ENCODE data around the gene BRSK2.

The BRSK2 gene

DNA sequence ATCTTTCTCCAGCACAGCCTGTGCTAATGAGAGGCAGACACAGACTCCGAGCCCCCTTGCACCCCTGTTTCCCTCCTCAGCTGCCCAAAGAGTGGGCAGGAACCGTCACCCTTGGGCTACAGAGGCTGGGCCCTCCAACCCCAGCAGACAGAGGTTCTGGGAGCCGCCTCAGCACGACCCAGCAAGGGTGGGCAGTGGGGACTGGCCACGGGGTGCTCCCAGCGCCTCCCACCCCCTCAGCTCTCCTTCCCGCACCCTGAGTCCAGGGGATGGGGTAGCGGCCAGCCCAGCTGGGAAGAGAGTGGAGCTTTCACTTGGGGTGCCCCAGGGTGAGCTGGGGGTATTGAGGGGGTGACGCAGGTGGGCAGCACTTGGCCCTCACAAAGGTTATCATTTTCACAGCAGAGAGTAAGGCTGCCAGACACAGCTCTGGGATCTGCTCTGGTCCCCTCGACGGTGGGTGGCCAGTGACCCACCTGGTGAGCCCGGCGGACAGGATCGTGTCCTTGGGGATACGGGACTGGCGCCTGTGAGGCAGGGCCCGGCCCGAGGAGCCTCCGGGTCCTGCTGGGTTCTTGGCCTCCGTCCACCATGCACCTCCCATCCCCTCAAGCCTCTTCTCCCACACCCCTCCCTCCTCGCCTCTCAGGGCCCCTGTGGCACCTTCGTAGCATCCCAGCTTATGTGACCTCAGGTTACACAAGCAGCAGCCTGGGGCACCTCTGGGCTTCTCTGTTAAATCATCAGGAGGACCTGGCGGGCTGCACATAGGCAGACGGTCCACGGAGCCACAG is 14.4 kb upstream of the BRSK2 start:
- Histone ChIP-seq H3K4me1 (ENCODE audit: control insufficient read depth in 2 of 2, insufficient read depth in 2 of 2, low read length in 2 of 2) (no peaks in the 10 kb centered on the region), H3K9ac (ENCODE audit: low read depth in 1 of 2, low read length in 2 of 2) (no peak overlapping the region), H3K27me3 (ENCODE audit: control insufficient read depth in 2 of 2, insufficient read depth in 2 of 2, low read length in 2 of 2) (no peaks in the 10 kb centered on the region), H3K9me3 (ENCODE audit: control insufficient read depth in 2 of 2, low read length in 2 of 2) (no peaks in the 10 kb centered on the region), H3K4me3 (ENCODE audit: low read length in 2 of 2) (no peak overlapping the region), H3K36me3 (ENCODE audit: control insufficient read depth in 2 of 2, insufficient read depth in 2 of 2, low read length in 2 of 2) (no peaks in the 10 kb centered on the region), H3K27ac (ENCODE audit: low read depth in 2 of 2, low read length in 2 of 2) (no peak overlapping the region)

DNA sequence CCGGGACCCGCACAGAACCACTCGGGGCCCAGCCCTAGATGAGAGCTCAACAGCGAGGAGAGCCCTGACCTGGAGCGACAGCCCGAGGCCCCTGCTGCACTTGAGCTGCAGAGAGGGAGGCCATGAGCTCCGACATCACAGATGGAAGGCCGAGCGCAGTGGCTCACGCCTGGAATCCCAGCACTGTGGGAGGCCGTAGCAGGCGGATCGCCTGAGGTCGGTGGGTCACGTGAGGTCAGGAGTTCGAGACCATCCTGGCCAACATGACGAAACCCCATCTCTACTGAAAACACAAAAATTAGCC is 13.8 kb upstream of the BRSK2 start:
- H3K4me1 ChIP-seq (ENCODE audit: control insufficient read depth in 2 of 2, insufficient read depth in 2 of 2, low read length in 2 of 2): no peaks in the 10 kb centered on the region
- H3K4me3 ChIP-seq (ENCODE audit: low read length in 2 of 2): no peak overlapping the region

DNA sequence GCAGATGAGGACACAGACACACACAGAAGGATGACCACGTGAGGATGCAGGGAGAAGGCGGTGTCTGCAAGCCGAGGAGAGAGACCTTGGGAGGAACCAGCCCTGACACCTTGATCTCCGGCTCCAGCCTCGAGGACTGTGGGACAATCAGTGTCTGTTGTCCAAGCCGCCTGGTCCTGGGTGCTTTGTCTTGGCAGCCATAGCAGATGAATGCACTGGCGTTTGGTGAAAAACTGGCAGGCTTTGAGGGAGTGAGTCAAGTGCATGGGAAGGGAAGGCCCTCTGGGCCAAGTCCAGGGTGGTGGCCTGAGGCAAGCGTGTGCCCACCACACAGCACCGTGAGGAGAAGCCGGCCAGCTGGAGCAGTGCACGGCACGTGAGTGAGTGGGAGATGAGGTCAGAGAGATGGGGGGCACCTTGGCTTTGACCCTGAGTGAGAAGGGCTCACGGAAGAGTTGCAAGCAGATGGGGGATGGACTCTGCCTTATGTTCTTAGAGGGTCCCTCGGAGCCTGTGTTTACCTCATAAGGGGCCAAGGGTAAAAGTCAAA is 12.4 kb upstream of the BRSK2 start:
- H3K9ac ChIP-seq (ENCODE audit: low read depth in 1 of 2, low read length in 2 of 2): no peak overlapping the region
- H3K27me3 ChIP-seq (ENCODE audit: control insufficient read depth in 2 of 2, insufficient read depth in 2 of 2, low read length in 2 of 2): peaks cover 0 to 2% of the 10 kb centered on the region in 2 donors
- H3K27ac ChIP-seq (ENCODE audit: low read depth in 2 of 2, low read length in 2 of 2): no peak overlapping the region
- H3K4me3 ChIP-seq (ENCODE audit: low read length in 2 of 2): no peak overlapping the region
- no peaks in the 10 kb centered on the region for H3K9me3 ChIP-seq (ENCODE audit: control insufficient read depth in 2 of 2, low read length in 2 of 2)
- no peaks in the 10 kb centered on the region for H3K36me3 ChIP-seq (ENCODE audit: control insufficient read depth in 2 of 2, insufficient read depth in 2 of 2, low read length in 2 of 2)
- no peaks in the 10 kb centered on the region for H3K4me1 ChIP-seq (ENCODE audit: control insufficient read depth in 2 of 2, insufficient read depth in 2 of 2, low read length in 2 of 2)

More for the DNA sequence above, 13.8 kb upstream of the BRSK2 start:
- Histone ChIP-seq H3K9ac (ENCODE audit: low read depth in 1 of 2, low read length in 2 of 2) (no peak overlapping the region), H3K27me3 (ENCODE audit: control insufficient read depth in 2 of 2, insufficient read depth in 2 of 2, low read length in 2 of 2) (no peaks in the 10 kb centered on the region), H3K27ac (ENCODE audit: low read depth in 2 of 2, low read length in 2 of 2) (no peak overlapping the region), H3K36me3 (ENCODE audit: control insufficient read depth in 2 of 2, insufficient read depth in 2 of 2, low read length in 2 of 2) (no peaks in the 10 kb centered on the region), H3K9me3 (ENCODE audit: control insufficient read depth in 2 of 2, low read length in 2 of 2) (no peaks in the 10 kb centered on the region)

DNA sequence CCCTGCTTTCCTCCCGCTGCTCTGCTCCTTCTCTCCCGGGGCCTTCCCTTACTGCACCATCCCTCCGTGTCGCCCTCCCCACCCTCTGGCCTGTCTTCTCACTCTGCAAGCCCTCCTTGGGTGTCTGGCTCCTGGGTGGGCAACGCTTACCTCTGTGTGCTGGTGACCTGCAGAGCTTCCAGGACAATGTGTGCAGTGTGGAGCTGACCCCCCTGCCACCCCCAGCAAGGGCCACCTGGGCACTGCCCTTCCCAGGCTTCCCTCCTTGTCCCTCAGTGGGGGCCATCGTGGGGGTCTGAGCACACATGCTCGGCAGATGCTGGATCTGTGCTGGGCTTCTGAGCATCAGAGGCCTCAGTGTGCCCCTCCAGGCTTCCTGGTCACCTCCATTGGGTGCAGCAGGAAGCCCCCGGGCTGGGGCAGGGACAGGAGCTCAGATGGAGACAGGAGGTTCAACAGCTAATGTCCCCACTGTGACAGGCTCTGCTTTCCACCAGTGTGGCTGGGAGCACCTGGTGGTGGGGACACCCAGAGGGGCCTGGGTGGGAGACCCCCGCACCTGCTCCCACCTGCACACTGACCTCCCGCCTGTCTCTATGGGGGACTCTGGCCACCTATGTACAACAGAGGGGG is 7.8 kb upstream of the BRSK2 start:
- no peaks in the 10 kb centered on the region for H3K36me3 ChIP-seq (ENCODE audit: control insufficient read depth in 2 of 2, insufficient read depth in 2 of 2, low read length in 2 of 2)
- H3K27ac ChIP-seq (ENCODE audit: low read depth in 2 of 2, low read length in 2 of 2): no peak overlapping the region
- H3K4me3 ChIP-seq (ENCODE audit: low read length in 2 of 2): no peak overlapping the region
- no peaks in the 10 kb centered on the region for H3K9me3 ChIP-seq (ENCODE audit: control insufficient read depth in 2 of 2, low read length in 2 of 2)
- H3K9ac ChIP-seq (ENCODE audit: low read depth in 1 of 2, low read length in 2 of 2): no peak overlapping the region
- H3K27me3 ChIP-seq (ENCODE audit: control insufficient read depth in 2 of 2, insufficient read depth in 2 of 2, low read length in 2 of 2): peaks cover 0 to 5% of the 10 kb centered on the region in 2 donors
- peaks cover 0 to 2% of the 10 kb centered on the region in 2 donors for H3K4me1 ChIP-seq (ENCODE audit: control insufficient read depth in 2 of 2, insufficient read depth in 2 of 2, low read length in 2 of 2)

DNA sequence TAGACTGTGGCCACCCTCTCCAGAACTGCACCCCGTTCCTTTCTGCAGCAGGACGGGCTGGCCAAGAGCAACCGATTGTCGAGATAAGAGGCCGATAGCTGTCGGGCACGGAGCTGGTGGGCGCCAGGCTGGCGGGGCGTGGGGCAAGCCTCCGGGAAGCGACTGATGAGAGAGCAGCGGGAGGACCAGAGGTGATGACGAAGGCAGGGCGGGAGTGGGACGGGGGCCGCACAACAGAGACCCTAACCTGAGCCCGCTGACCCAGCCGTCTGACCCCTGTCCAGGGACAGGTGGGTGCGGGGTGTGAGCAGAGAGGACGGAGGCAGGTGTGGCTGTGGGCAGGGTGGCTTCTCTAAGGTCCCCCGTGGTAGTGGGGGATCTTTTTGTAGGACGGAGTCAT is 7.3 kb upstream of the BRSK2 start:
- H3K36me3 ChIP-seq (ENCODE audit: control insufficient read depth in 2 of 2, insufficient read depth in 2 of 2, low read length in 2 of 2): no peaks in the 10 kb centered on the region
- peaks cover 0 to 5% of the 10 kb centered on the region in 2 donors for H3K27me3 ChIP-seq (ENCODE audit: control insufficient read depth in 2 of 2, insufficient read depth in 2 of 2, low read length in 2 of 2)
- peaks cover 0 to 2% of the 10 kb centered on the region in 2 donors for H3K4me1 ChIP-seq (ENCODE audit: control insufficient read depth in 2 of 2, insufficient read depth in 2 of 2, low read length in 2 of 2)
- peak overlapping the region in 1 of 2 donors; percentile 54 for H3K4me3 ChIP-seq (ENCODE audit: low read length in 2 of 2)
- peak overlapping the region in 1 of 2 donors; percentile 80 for H3K27ac ChIP-seq (ENCODE audit: low read depth in 2 of 2, low read length in 2 of 2)
- no peaks in the 10 kb centered on the region for H3K9me3 ChIP-seq (ENCODE audit: control insufficient read depth in 2 of 2, low read length in 2 of 2)
- no peak overlapping the region for H3K9ac ChIP-seq (ENCODE audit: low read depth in 1 of 2, low read length in 2 of 2)

DNA sequence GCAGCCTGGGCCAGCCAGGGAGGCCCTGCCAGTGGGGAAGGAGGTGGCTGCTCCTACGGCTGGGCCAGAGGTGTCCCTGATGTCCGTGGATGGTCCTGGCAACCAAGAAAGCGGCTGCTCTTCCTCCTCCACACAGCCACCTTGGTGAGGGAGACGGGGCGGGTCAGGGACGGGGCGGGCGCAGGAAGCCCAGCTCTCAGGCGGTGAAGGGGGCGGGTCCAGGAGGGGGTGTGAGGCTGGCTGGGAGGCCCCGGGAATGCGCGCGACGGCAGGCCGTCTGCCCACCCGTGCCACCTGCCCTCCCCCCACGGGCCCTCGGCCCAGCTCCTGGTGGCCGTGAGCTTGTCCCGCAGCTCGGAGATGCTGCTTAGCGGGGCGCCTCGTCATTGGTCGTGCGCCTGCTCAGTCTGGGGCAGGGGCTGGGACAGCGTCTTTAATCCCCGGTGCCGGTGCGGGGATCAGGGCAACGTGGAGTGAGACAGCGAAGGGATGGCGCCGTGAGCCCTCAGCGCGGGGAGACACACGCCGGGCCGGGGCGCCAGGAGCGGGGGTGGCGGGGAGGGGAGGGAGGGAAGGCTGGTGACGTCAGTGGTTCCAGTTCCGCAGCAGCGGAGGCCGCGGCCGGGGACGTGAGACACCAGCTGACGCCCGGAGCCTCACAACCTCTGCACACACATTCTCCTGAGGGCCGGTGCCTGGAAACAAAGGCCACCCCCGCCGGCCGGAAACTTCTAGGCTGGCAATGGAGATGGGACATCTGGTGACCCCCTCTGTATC is 6.7 kb upstream of the BRSK2 start:
- Histone ChIP-seq H3K9ac (ENCODE audit: low read depth in 1 of 2, low read length in 2 of 2) (peak overlapping the region; percentile 60 to 63), H3K4me1 (ENCODE audit: control insufficient read depth in 2 of 2, insufficient read depth in 2 of 2, low read length in 2 of 2) (peaks cover 0 to 2% of the 10 kb centered on the region in 2 donors), H3K36me3 (ENCODE audit: control insufficient read depth in 2 of 2, insufficient read depth in 2 of 2, low read length in 2 of 2) (no peaks in the 10 kb centered on the region), H3K27ac (ENCODE audit: low read depth in 2 of 2, low read length in 2 of 2) (peak overlapping the region; percentile 60 to 80), H3K27me3 (ENCODE audit: control insufficient read depth in 2 of 2, insufficient read depth in 2 of 2, low read length in 2 of 2) (peaks cover 0 to 5% of the 10 kb centered on the region in 2 donors), H3K4me3 (ENCODE audit: low read length in 2 of 2) (peak overlapping the region; percentile 54 to 67), H3K9me3 (ENCODE audit: control insufficient read depth in 2 of 2, low read length in 2 of 2) (no peaks in the 10 kb centered on the region)

DNA sequence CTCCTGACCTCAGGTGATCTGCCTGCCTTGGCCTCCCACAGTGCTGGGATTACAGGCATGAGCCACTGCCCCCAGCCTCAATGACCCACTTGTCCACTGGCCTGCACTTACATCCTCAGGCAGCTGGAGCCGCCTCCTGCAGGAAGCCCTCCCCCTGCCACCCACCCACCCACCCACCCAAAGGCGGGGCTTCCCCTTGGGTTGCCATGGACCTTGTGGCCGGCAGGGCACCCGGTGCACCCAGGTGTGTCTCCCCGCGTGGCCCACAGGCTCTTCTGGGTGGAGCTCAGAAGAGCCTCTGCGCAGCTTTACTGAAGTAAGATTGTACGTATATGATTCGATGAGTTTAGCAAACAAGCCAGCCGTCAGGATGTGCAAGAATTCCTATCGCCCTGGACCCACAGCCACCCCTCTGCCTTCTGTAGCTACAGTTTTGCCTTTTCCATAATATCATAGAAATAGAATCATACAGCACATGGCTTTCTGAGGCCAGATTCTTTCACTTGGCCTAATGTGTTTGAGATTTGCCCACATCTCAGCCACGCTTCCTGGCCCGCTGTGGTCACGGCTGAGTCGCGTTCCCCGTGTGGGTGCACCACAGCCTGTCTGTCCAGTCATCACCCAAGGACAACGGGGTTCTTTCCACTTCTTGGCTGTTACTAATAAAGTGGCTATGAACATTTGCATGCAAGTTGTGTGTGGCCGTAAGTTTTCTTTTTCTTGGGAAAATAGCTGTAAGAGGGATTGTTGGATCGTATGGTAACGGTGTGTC is 5.3 kb upstream of the BRSK2 start:
- H3K9me3 ChIP-seq (ENCODE audit: control insufficient read depth in 2 of 2, low read length in 2 of 2): no peaks in the 10 kb centered on the region
- no peak overlapping the region for H3K9ac ChIP-seq (ENCODE audit: low read depth in 1 of 2, low read length in 2 of 2)
- peaks cover 2 to 7% of the 10 kb centered on the region in 2 donors for H3K4me1 ChIP-seq (ENCODE audit: control insufficient read depth in 2 of 2, insufficient read depth in 2 of 2, low read length in 2 of 2)
- no peak overlapping the region for H3K4me3 ChIP-seq (ENCODE audit: low read length in 2 of 2)
- H3K27me3 ChIP-seq (ENCODE audit: control insufficient read depth in 2 of 2, insufficient read depth in 2 of 2, low read length in 2 of 2): peaks cover 8 to 10% of the 10 kb centered on the region in 2 donors
- H3K27ac ChIP-seq (ENCODE audit: low read depth in 2 of 2, low read length in 2 of 2): no peak overlapping the region
- no peaks in the 10 kb centered on the region for H3K36me3 ChIP-seq (ENCODE audit: control insufficient read depth in 2 of 2, insufficient read depth in 2 of 2, low read length in 2 of 2)

DNA sequence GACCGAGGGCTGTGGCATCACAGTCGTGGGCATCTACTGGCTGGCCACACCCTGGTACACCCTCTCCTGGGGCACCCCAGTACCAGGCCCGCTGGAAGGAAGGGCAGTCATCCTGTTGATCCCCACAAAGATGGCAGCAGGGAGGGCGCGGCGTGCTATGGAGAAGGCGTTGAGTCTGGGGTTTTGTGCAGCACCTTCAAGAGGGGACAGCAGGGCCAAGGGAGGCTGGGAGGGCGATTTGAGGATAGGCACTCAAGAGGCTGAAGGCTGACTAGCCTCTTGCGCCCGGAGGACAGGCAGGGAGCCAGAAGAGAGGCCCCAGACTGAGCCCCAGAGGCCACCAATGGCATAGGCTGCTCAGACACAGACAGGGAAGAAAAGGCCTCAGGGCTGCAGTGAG is 2.2 kb upstream of the BRSK2 start:
- H3K27ac ChIP-seq (ENCODE audit: low read depth in 2 of 2, low read length in 2 of 2): no peak overlapping the region
- H3K9ac ChIP-seq (ENCODE audit: low read depth in 1 of 2, low read length in 2 of 2): no peak overlapping the region
- no peaks in the 10 kb centered on the region for H3K9me3 ChIP-seq (ENCODE audit: control insufficient read depth in 2 of 2, low read length in 2 of 2)
- H3K36me3 ChIP-seq (ENCODE audit: control insufficient read depth in 2 of 2, insufficient read depth in 2 of 2, low read length in 2 of 2): no peaks in the 10 kb centered on the region
- H3K4me3 ChIP-seq (ENCODE audit: low read length in 2 of 2): no peak overlapping the region
- H3K27me3 ChIP-seq (ENCODE audit: control insufficient read depth in 2 of 2, insufficient read depth in 2 of 2, low read length in 2 of 2): peaks cover 21 to 29% of the 10 kb centered on the region in 2 donors
- peaks cover 2 to 7% of the 10 kb centered on the region in 2 donors for H3K4me1 ChIP-seq (ENCODE audit: control insufficient read depth in 2 of 2, insufficient read depth in 2 of 2, low read length in 2 of 2)

DNA sequence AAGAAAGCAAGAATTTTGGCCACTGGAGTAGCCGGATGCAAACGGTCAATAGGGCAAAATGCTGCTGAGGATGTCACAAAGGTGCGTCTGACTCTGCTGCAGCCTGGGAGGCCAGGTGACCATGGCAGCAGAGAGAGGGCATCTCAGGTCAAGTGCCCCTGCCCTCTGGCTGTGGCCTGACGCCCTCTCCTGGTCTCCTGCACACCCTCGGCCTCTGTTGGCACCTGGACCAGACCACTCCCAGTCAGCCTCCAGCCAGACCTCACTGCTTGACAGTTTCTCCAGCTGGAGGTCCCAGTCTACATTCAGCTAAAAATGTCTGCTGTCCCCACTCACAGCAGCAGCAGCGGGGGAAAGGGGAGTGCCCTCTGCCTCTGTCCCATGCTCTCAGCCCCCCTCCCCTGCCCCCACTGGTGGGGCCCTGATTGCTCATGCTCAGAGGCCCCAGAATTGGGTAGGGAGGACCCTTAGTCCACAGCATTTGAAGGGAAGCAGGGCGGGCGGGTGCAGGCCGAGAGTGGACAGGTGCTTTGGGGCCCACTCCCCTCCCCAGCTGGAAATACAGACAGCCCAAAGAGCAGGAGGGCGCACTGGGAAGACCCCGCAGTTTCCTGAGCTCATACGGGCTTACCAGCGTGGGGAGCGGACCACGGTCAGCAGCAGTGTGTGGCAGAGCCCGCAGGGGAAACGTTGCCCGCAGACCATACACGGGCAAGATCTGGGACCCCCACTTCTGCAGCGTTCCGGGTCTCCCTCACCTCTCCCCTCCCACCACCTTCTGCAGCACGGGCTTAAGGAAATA is 1.6 kb upstream of the BRSK2 start:
- no peaks in the 10 kb centered on the region for H3K9me3 ChIP-seq (ENCODE audit: control insufficient read depth in 2 of 2, low read length in 2 of 2)
- no peaks in the 10 kb centered on the region for H3K36me3 ChIP-seq (ENCODE audit: control insufficient read depth in 2 of 2, insufficient read depth in 2 of 2, low read length in 2 of 2)
- H3K4me1 ChIP-seq (ENCODE audit: control insufficient read depth in 2 of 2, insufficient read depth in 2 of 2, low read length in 2 of 2): peaks cover 2 to 7% of the 10 kb centered on the region in 2 donors
- no peak overlapping the region for H3K9ac ChIP-seq (ENCODE audit: low read depth in 1 of 2, low read length in 2 of 2)
- no peak overlapping the region for H3K27ac ChIP-seq (ENCODE audit: low read depth in 2 of 2, low read length in 2 of 2)
- H3K4me3 ChIP-seq (ENCODE audit: low read length in 2 of 2): no peak overlapping the region
- H3K27me3 ChIP-seq (ENCODE audit: control insufficient read depth in 2 of 2, insufficient read depth in 2 of 2, low read length in 2 of 2): peaks cover 24 to 35% of the 10 kb centered on the region in 2 donors
